ENCODE data around the gene TAAR5.

- TF ChIP-seq CTCF (IDR thresholded peaks at IDR 0.05 in 4 of 5, conservative IDR thresholded peaks at IDR 0.05 in 1 of 5) (no peak), POLR2A (IDR thresholded peaks at IDR 0.05) (no peak)
These were observed 37.2 kb downstream of the TAAR5 start, which contains the start of gene TAAR8 for GRCh38 chr6:132552372-132552771.

Data from gastrocnemius medialis (tissue), 4 donors.